NCI-H2227 (cell line): ENCODE data around the gene FITM1.
"Not testable (repeated sequence)": the region's sequence is repeated elsewhere in the genome, so short reads cannot be mapped to it uniquely, and the experiment has no call there.

Experiments used
- DNase-seq: peaks from one replicate; lab custom pipeline; 2025; ENCODE audit not compliant: unreplicated experiment; lab: John Stamatoyannopoulos, UW

Gene FITM1

DNA sequence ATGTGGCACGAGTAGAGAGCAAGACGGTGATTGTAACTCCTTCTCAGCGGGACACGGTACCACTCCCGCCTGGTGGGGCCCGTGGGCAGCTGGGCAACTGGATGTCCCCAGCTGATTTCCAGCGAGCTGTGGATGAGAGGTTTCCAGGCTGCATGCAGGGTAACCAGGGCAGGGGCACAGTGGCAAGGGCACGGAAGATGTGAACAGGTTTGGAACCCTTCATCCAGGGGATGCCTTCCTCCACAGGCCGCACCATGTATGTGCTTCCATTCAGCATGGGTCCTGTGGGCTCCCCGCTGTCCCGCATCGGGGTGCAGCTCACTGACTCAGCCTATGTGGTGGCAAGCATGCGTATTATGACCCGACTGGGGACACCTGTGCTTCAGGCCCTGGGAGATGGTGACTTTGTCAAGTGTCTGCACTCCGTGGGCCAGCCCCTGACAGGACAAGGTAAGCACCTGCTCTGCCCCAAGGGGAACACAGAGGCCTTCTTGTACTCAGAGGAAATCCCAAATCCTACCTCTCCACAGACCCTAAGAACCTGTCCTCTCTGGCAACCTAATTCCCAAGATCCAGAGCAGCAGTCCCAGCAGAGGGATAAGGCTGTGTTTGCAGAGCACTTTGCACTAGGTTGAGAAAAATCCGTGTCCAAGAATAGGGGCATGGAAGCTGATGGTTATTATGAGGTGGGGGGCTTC is 32.1 kb upstream of the FITM1 start:
- no peak for DNase-seq

DNA sequence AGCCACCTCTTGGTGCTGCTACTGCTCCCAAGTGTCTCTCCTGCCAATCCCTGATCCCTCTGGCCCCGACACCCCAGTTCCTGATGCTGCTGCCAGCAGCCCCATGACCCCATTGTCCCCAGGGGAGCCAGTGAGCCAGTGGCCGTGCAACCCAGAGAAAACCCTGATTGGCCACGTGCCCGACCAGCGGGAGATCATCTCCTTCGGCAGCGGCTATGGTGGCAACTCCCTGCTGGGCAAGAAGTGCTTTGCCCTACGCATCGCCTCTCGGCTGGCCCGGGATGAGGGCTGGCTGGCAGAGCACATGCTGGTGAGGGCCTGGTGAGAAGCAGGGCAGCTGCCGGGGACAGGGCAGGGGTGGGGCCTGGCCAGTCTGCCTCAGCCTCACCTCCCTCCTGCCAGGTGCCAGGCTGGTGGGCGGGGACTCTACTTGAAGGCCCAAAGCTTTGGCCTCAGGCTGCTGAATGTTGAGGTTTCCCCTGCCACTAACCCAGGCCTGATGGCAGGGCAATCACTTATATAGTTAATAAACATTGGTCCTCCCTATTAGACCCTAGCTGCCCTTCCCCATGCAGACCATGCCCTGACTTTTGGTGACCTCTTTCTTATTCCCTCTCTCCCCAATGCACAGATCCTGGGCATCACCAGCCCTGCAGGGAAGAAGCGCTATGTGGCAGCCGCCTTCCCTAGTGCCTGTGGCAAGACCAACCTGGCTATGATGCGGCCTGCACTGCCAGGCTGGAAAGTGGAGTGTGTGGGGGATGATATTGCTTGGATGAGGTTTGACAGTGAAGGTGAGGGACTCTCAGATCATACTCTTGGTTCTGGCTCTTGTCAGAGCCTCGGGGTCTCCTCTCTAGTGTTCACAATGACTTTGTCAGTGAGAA is 31.3 kb upstream of the FITM1 start:
- DNase-seq, result no peak

DNA sequence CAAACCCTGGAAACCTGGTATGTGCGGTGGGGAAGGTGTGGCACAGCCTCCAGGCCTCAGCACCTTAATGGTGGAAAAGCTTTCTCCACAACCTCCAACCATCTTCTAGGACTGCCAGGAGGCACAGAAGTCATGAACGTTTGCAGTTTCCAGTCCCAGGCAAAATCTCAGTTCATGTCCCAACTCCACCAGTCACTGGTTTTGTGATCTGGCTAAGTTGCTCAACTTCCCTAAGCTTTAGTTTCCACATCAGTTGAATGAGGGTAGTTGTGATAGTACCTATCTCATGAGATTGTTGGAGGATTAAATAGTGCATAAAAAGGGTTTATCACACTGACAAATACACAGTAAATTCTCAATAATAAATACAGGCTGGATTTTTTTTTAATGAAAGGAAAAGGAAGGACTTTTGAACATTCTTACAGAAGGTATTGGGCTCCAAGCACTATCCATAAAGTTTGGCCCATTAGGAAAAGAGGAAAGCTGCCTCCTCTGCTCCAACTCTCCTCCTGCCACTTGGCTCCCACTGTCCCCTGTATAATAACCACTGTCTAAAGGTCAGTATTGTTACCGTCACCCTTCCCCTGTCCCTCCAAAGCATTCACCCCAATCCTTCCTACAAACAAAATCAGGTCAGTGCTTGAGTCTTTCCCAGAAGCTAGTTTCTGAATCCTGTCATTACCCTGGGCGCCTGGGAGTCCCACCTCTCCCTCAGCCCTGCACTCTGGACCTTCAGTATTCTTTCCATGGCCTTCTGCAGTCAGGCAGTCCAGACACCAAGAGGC is 30.1 kb upstream of the FITM1 start:
- DNase-seq, result no peak

DNA sequence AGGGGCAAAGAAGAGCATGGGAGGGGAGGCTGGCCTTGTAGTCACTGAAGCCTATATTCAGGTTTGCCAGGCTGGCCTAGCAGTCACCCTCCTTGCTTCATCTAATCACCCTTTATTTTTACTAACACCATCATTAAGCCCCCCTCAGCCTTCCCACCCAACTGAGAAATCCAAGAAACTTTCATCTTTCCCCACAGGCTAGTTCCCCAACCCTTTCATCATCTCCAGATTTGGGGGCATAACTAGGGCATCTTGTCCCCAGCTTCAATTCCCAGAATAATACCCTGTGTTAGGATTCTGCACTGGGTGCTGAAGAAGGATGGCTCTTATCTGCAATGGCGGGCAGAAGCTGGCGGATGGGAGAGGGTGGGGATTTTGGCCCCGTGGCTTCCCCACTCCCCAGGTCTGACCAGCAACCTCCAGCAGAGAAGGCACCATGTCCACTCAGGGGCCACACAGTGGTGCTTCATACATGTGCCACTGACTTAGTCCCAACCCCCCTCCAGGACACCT is 29.4 kb upstream of the FITM1 start:
- DNase-seq, result no peak

DNA sequence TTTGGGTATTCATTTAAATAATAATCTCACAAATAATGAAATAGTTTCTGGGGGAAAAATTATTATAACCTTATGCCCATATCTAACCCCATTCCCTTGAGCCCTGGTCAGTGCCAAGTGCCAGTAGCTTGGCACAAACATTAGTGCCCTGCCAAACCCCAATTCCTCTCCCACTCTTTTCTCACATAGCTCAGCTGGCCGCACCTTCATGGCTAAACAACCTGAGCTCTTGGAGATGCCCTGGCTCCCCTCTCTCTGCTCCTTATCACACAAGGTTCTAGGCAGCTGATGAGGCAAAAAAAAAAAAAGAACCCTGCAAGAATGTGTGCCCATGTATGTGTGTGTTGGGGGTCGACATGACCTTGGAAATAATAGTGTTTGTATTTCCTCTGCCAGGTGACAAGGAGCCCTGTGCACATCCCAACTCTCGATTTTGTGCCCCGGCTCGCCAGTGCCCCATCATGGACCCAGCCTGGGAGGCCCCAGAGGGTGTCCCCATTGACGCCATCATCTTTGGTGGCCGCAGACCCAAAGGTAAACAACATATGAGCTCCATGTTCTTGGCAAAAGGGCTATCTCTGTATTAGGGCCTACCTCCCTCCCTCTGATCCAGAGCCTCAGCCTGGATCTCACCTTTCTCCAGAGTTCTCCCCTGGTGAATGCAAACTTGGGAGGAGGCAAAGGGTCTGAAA is 28.0 kb upstream of the FITM1 start:
- no peak for DNase-seq

DNA sequence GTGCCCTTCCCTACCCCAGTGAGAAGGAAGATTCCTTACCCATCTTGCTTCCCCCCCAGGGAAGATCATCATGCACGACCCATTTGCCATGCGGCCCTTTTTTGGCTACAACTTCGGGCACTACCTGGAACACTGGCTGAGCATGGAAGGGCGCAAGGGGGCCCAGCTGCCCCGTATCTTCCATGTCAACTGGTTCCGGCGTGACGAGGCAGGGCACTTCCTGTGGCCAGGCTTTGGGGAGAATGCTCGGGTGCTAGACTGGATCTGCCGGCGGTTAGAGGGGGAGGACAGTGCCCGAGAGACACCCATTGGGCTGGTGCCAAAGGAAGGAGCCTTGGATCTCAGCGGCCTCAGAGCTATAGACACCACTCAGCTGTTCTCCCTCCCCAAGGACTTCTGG is 27.0 kb upstream of the FITM1 start:
- no peak for DNase-seq

DNA sequence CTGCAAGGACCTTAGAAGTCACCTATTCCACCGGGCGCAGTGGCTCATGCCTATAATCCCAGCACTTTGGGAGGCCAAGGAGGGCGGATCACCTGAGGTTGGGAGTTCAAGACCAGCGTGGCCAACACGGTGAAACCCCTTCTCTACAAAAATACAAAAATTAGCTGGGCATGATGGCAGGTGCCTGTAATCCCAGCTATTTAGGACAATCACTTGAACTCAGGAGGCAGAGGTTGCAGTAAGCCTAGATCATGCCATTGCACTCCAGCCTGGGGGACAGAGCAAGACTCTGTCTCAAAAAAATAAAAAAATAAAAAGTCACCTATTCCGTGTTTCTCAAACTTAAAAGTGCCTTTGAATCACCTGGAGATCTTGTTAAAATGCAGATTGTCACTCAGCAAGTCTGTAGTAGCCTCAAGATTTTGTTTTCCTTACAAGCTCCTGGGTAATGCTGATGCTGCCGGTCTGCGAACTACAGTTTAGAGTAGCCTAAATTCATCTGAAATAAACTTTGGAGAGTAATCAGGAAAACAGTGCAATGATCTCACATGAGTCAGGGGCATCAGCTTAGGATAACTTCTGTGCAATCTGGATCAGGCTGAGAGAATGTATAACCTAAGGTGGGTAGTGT is 24.7 kb upstream of the FITM1 start:
- not testable (repeated sequence) for DNase-seq

DNA sequence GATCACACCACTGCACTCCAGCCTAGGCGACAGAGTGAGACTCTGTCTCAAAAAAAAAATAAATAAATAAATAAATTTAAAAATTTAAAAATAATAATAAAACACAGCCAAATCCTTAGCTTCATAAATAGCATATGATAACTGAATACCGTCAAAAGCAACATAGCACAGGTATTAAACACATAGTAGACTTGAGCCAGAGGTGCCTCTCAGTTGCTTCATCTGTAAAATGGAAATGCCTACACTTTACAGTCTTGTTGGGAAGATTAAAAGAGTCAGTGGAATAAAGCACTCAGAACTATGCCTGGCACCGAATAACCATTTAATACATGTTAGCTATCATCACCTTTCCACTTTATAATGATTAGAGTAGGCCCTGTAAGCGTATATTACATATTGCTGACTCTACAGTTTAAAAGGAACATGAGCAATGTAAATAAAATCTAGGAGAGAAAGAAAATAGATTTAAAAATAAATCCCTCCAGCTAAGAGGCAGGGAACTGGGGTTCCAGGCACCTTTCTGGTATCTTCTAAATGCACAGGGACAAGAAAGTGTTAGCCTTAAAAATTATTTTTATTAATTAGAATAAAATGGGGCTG is 23.7 kb upstream of the FITM1 start:
- DNase-seq, result no peak

DNA sequence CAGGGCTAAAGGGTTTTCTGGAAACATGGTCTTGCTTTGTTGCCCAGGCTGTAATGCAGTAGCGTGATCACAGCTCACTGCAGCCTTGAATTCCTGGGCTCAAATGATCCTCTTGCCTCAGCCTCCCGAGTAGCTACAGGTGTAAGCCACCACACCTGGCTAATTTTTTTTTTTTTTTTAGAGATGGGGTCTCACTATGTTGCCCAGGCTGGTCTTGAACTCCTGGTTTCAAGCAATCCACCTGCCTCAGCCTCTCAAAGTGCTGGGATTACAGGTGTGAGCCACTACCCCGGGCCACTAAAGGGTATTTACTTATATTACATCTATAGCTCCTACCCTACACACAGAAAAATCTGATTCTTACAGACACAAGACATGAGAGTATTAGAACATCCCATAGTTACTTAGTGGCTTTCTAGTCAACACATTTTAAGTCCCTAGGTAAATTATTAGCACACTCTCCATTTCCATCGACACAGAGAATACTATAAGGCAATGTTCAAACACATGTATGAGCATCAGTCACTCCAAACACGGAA is 22.1 kb upstream of the FITM1 start:
- DNase-seq, result no peak

DNA sequence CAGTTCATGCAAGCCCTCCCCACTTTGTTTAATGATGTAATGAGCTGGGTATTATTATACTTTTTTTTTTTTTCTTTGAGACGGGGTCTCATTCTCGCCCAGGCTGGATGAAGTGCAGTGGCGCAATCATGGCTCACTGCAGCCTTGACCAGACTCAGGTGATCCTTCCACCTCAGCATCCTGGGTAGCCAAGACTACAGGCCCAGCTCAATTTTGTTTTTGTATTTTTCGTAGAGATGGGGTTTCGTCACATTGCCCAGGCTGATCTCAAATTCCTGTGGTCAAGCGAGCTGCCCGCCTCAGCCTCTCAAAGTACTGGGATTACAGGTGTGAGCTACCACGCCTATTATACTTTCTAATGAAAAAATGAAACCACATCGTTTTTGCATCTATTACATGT is 20.4 kb upstream of the FITM1 start:
- DNase-seq, result no peak

DNA sequence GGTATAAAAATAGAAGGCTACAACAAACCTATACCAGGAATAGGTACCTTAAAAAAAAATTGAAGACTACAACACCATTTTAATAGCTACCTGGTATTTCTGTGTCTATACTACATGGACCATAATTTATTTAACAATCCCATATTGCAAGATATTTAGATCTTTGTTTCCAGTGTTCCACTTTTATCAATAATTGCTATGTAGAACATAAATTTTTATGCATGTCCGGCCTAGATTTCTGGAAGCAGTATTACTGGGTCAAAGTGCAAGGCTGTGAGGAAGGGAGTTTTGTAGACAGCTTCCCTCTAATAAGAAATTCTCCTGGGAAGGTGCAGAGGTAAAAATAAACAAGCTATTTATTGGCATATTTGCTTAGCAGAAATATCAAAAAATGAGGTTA is 19.9 kb upstream of the FITM1 start:
- DNase-seq, result no peak

DNA sequence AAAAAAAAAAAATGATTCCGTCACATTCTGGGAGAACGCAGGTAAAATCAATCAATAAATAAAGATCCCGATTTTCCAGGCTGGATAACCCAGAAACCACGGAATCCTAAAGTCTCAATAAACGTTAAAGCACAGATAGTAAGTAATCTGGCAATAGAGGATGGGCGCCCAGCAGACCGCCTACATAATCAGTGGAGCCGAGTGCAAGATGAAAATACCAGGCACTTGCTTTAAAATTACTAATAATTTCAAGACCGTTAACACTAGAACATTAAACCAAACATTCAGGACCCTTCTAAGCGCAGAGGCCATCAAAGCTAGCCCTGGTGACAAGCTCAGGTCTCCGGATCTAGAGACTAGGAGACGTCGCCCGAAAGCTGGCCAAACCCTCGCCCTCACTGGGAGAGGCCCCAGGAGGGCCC is 17.1 kb upstream of the FITM1 start:
- DNase-seq, result peak; percentile 47

DNA sequence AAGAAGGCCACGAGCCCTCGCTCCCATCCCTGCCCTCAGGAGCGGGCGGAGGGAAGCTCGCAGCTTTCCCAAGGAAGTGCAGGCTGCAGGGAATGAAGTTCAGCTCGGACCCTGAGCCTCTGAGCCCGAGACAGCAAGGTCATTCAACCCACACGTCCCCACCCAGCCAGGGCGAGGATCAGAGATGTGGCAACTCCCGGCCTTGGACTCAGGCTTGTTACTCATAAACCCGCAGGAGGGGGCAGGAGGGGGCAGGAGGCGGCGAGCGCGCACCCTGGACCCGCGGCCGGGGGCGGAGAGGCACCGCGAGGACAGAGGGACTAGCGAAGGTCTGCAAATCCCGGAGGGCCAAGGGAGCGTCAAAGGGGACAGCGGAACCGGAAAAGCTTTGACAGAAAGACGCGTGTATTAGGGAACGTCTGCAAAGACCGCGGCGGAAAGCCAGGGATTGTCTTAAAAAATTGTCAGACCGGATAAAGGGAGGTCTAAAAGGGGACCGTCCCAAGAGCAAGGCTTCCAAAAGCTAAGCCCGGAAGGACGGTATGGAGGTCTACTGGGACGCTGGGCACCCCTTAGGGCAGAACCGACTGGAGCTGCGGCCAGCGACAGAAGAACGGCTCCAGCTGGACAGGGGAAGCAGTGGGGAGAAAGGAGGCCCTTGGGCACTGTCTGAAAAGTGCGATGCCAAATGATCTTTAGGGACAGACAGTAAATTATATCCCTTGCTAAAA is 16.5 kb upstream of the FITM1 start:
- DNase-seq, result peak; percentile 86

DNA sequence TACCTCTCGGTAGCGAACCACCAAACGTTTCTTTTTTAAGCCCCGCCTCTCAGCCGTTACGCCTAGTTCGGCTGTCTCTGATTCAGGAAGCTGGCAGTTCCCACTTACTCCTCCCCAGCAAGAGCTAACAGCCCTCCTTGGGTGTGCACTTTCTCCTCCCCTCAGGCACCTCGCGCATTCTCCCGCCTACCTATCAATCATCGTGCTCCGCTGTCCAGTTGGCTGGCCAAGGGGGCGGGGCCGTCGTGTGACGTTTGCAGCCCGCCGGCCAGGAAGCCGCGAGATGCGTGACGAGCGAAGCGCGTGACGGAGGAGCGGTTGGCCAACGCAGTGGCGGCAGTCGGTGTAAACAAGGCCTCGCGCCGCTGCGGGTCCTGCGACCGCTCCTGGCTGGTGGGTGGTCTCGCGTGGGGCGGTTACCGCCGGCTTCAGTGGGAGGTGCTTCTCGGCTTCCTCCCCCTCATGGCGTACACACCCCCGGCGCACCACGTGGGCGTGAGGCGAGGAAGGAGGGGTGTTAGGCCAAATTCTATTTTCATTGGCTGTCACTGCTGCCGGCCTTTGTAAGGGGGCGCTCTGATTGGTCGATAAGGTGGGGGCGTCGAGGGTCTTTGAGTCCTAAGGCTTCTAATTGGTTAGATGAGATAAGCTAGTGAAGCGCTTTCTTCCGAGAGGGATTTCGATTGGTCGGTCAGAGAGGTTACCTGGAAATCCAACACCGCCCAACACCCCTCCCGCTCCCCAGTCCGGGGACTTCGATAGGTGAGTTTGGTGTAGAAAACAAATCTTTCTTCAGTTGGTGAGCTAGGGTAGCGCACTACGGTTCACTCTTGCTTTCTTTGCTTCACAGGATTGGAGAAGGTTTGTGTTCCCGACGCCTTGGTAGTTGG is 15.7 kb upstream of the FITM1 start, which contains the start of the genes DCAF11 and NRL:
TSS of gene DCAF11 (plus strand) at position 246 of the 890 bp plus-strand sequence. CDS start 818 bp downstream, outside the sequence.
TSS of gene NRL (minus strand) at position 418 of the 890 bp plus-strand sequence. CDS start 32,101 bp downstream, outside the sequence.
- DNase-seq, result peak; percentile 99

DNA sequence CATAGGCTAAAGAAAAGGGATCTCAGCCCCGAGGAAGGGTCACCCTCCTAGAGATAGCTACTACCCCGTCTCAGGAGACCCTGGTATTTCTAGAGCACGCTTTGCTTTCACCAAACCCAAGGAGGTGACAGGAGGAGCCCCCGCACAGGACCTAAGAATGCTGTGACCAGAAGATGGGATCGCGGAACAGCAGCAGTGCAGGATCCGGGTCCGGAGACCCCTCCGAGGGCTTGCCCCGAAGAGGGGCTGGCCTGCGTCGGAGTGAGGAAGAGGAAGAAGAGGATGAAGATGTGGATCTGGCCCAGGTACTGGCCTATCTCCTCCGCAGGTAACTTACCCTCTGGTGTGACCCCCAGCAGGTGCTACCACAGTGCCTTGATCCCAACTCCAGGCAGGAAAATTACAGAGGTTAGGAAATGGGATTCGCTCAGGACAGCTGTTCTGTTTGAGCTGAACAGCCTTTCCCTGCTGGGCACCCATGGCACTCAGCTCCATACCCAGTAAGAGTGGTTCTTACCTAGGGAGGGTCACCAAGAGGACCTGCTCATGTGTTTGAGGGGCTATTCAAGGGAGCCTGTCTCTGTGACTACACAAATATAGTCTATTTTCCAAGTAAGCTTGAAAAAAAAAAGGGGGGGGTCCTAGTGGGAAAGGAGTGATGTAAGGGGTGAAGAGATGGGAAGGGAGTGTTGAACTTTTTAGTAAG is 14.9 kb upstream of the FITM1 start:
- no peak for DNase-seq

DNA sequence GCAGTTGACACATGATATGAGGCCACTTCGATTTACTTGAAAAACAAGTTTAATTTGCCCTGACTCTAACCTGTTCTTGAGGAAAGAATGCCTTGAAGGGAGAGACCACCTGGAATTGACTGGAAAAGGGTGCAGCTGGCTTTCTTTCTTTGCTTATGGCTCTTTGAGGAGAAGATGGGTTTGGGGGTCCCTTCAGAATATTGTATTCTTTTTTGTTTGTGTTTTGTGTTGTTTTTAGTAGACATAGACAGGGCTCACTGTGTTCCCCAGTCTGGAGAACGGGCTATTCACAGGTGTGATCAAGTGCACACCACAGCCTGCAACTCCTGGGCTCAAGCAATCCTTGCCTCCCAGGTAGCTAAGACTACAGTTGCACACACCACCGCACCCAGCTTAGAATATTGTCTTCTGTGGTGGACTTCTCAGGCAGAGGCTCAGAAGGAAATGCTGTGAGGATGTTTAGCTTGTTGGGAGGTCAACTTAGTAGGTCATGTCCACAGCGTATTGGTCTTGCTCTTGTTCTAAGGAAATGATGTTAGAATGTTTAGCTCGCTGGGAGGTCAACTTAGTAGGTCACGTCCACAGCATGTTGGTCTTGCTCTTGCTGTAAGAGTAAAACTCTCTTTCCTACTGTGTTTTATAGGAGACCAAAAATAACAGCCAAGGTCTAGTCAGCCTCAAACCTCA is 14.2 kb upstream of the FITM1 start:
- no peak for DNase-seq

DNA sequence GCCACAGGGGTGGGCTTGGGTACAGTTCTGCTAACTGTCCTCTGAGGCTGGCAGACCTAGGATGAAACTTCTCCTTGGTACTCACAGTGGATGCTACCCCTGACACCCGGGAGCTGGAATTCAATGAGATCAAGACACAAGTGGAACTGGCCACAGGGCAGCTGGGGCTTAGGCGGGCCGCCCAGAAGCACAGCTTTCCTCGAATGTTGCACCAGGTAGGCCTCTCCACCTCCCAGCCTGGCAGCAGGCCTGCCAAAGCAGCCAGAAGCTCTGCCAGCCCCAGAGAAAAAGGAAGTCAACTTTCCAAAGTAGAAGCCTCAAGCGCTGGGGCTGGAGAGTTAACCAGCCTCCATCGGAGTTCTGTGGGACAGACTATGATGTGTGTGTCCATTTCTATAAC is 13.3 kb upstream of the FITM1 start:
- DNase-seq, result no peak
